HCT116 (cell line): Measurements from ENCODE around the gene SUCLG2. TPM values are rescaled to one million over a fixed set of nuclear protein-coding genes. Genes with fewer than 3 reads are reported as not detected.

Source experiments
- ATAC-seq: fragments of 200-7000 bp; cut with Tn5 transposase; 2 replicates; pipeline ENCODE4 v1.9.1; 2020; ENCODE audit warnings: mild to moderate bottlenecking, moderate library complexity
- BruUV-seq: library from RNA; stranded (reverse); fragments of 400-500 nt; replicated peaks from 2 replicates; lab custom pipeline; 2021; lab: Mats Ljungman, UMichigan
- CTCF ChIA-PET: fragments of 300-600 bp; sonication (Branson Sonifier 250); formaldehyde crosslinking; loops from one replicate; lab custom pipeline; 2021; ENCODE audit warnings: antibody characterized with exemption; lab: Charles Lee
- POLR2A ChIA-PET: fragments of 300-600, 350-600 bp; sonication (Branson Sonifier 250); formaldehyde crosslinking; loops from one replicate; lab custom pipeline; 2021; ENCODE audit warnings: antibody characterized with exemption; lab: Charles Lee
- RAD21 ChIA-PET, 2 experiments: fragments of 300-600 bp; sonication (Branson Sonifier 250); formaldehyde crosslinking; loops; one replicate each; lab custom pipeline; 2023; ENCODE audit warnings: low total read pairs in 2 of 2; ENCODE audit not compliant: uncharacterized antibody in 2 of 2, unreplicated experiment in 2 of 2, low non-redundant PET in 1 of 2; lab: Charles Lee
- DNase-seq: peaks from one replicate; pipeline ENCODE4 v3.0.0-alpha.2; 2010; ENCODE audit warnings: low read depth, low spot score
- H2AFZ ChIP-seq: fragments of 200-600 bp; shearing (Covaris generic), sonication (generic); 2 replicates; pipeline ENCODE4 v1.6.1; 2017; ENCODE audit warnings: low read depth, mixed run types, mixed read lengths, antibody characterized with exemption, low read length; ENCODE audit not compliant: poor library complexity, severe bottlenecking
- H3K27ac ChIP-seq: 2 replicates; pipeline ENCODE4 v1.5.1; 2012; ENCODE audit warnings: low read depth, low read length
- H3K27me3 ChIP-seq: fragments of 200-600 bp; sonication (generic); 2 replicates; pipeline ENCODE4 v1.6.1; 2016; ENCODE audit warnings: mixed run types, low read length, mixed read lengths; ENCODE audit not compliant: insufficient read depth
- H3K36me3 ChIP-seq, 2 experiments: fragments of 200-500 bp in 1 of 2; fragments of 200-600 bp in 1 of 2; sonication (Bioruptor generic) in 1 of 2; sonication (generic) in 1 of 2; 2 replicates each; pipeline versions ENCODE4 v1.5.1 to v1.6.1; 2014 to 2016; ENCODE audit warnings: low read length in 2 of 2, inconsistent platforms in 1 of 2, mixed read lengths in 1 of 2, mixed run types in 1 of 2; ENCODE audit not compliant: insufficient read depth in 2 of 2, control insufficient read depth in 1 of 2
- H3K4me1 ChIP-seq, 2 experiments: fragments of 200-600 bp in 1 of 2; sonication (generic) in 1 of 2; 2 replicates each; pipeline versions ENCODE4 v1.5.1 to v1.6.1; 2012 to 2017; ENCODE audit warnings: low read length in 2 of 2, inconsistent platforms in 1 of 2, mild to moderate bottlenecking in 1 of 2, mixed read lengths in 1 of 2, mixed run types in 1 of 2, moderate library complexity in 1 of 2; ENCODE audit not compliant: insufficient read depth in 2 of 2, control insufficient read depth in 1 of 2
- H3K4me2 ChIP-seq: fragments of 200-600 bp; sonication (generic); 2 replicates; pipeline ENCODE4 v1.6.1; 2017; ENCODE audit warnings: mixed run types, low read length, mixed read lengths
- H3K4me3 ChIP-seq, 2 experiments: fragments of 200-600 bp in 1 of 2; sonication (generic) in 1 of 2; replicated peaks in 1 of 2; 2 replicates each; pipeline ENCODE4 v1.5.1; 2011 to 2016; ENCODE audit warnings: low read length in 2 of 2, control low read depth in 1 of 2, low read depth in 1 of 2, mild to moderate bottlenecking in 1 of 2, mixed read lengths in 1 of 2, mixed run types in 1 of 2
- H3K79me2 ChIP-seq: fragments of 200-600 bp; sonication (generic); 2 replicates; pipeline ENCODE4 v1.6.1; 2017; ENCODE audit warnings: mild to moderate bottlenecking, mixed run types, low read length, moderate library complexity, mixed read lengths; ENCODE audit not compliant: insufficient read depth
- H3K9ac ChIP-seq: fragments of 200-600 bp; sonication (generic); 2 replicates; pipeline ENCODE4 v1.6.1; 2016; ENCODE audit warnings: low read length, mixed read lengths
- H3K9me2 ChIP-seq: fragments of 200-600 bp; sonication (generic), shearing (Covaris generic); 2 replicates; pipeline ENCODE4 v1.6.1; 2017; ENCODE audit warnings: mixed run types, mild to moderate bottlenecking, moderate library complexity; ENCODE audit not compliant: insufficient read depth
- H3K9me3 ChIP-seq, 2 experiments: fragments of 200-500 bp in 1 of 2; fragments of 200-600 bp in 1 of 2; sonication (Bioruptor generic) in 1 of 2; sonication (generic) in 1 of 2; 2 replicates each; pipeline ENCODE4 v1.6.1; 2014 to 2017; ENCODE audit warnings: low read length in 2 of 2, mixed read lengths in 2 of 2, inconsistent platforms in 1 of 2, low read depth in 1 of 2, mild to moderate bottlenecking in 1 of 2, mixed run types in 1 of 2, moderate library complexity in 1 of 2; ENCODE audit not compliant: control insufficient read depth in 1 of 2, insufficient read depth in 1 of 2
- H4K20me1 ChIP-seq: fragments of 200-600 bp; sonication (generic), shearing (Covaris generic); 2 replicates; pipeline ENCODE4 v1.6.1; 2017; ENCODE audit warnings: mixed run types, mild to moderate bottlenecking, moderate library complexity; ENCODE audit not compliant: insufficient read depth
- EGR1 ChIP-seq: IDR thresholded peaks from 2 replicates; pipeline ENCODE4 v1.6.1; 2012; ENCODE audit warnings: low read depth
- ELF1 ChIP-seq: IDR thresholded peaks from 2 replicates; pipeline ENCODE4 v1.6.1; 2012; ENCODE audit warnings: low read depth, borderline replicate concordance
- EZH2 ChIP-seq: fragments of 200-600 bp; sonication (generic); IDR thresholded peaks from 2 replicates; pipeline ENCODE4 v1.6.1; 2017; ENCODE audit warnings: antibody characterized with exemption, mixed run types
- EZH2phosphoT487 ChIP-seq: fragments of 200-600 bp; IDR thresholded peaks from 2 replicates; pipeline ENCODE4 v1.6.1; 2018; ENCODE audit warnings: antibody characterized with exemption, borderline replicate concordance
- FOSL1 ChIP-seq: IDR thresholded peaks from 2 replicates; pipeline ENCODE4 v1.6.1; 2012; ENCODE audit warnings: low read depth
- JUND ChIP-seq: IDR thresholded peaks from 2 replicates; pipeline ENCODE4 v1.6.1; 2012
- POLR2A ChIP-seq: IDR thresholded peaks from 2 replicates; pipeline ENCODE4 v1.7.0; 2011; ENCODE audit warnings: borderline replicate concordance; ENCODE audit not compliant: insufficient read depth, insufficient read length; ENCODE audit errors: extremely low read depth
- POLR2AphosphoS5 ChIP-seq: IDR thresholded peaks from 2 replicates; pipeline ENCODE4 v1.6.1; 2011; ENCODE audit warnings: mild to moderate bottlenecking, low read depth, low read length, moderate library complexity
- RAD21 ChIP-seq: IDR thresholded peaks from 2 replicates; pipeline ENCODE4 v1.6.1; 2012; ENCODE audit warnings: low read depth, mild to moderate bottlenecking
- REST ChIP-seq: IDR thresholded peaks from 2 replicates; pipeline ENCODE4 v1.6.1; 2012; ENCODE audit warnings: low read depth
- SIN3A ChIP-seq: IDR thresholded peaks from 2 replicates; pipeline ENCODE4 v1.6.1; 2012; ENCODE audit warnings: low read depth
- SP1 ChIP-seq: IDR thresholded peaks from 2 replicates; pipeline ENCODE4 v1.6.1; 2012; ENCODE audit warnings: low read depth
- TCF7L2 ChIP-seq: IDR thresholded peaks from 2 replicates; pipeline ENCODE4 v1.7.0; 2011; ENCODE audit warnings: borderline replicate concordance, inconsistent platforms; ENCODE audit not compliant: insufficient read depth, insufficient read length; ENCODE audit errors: extremely low read depth
- ZFX ChIP-seq: fragments of 450-650 bp; IDR thresholded peaks from 2 replicates; pipeline ENCODE4 v1.6.1; 2017
- intact Hi-C: fragments of 100-400 bp; cut with micrococcal nuclease; formaldehyde crosslinking; loops from 2 replicates; pipeline ENCODE4 v1.10.0; 2022
- total RNA-seq: library from RNA; stranded (reverse); gene quantifications from one replicate; pipeline ENCODE4 v1.2.1, GENCODE V29; 2021; ENCODE audit not compliant: unreplicated experiment
- TF ChIP-seq, protein P1 (sequence below): IDR thresholded peaks from 2 replicates; pipeline ENCODE4 v1.6.1; 2012

Gene SUCLG2
- total RNA-seq, 1 experiment from 2014 or later, result 49.2 TPM

GRCh38 chr3:67384016-67384415 lies 270.4 kb downstream of the SUCLG2 start:
- BruUV-seq, result no TSS peak
- no peaks in the 10 kb centered on the region for H3K36me3 ChIP-seq
- no peak for DNase-seq
- no peak overlapping the region for H3K4me2 ChIP-seq
- H3K9ac ChIP-seq, result no peak overlapping the region
- no peaks in the 10 kb centered on the region for H3K79me2 ChIP-seq
- peaks cover 4% of the 10 kb centered on the region; the same call in 1 of the 2 replicates for H4K20me1 ChIP-seq
- no peaks in the 10 kb centered on the region for H3K4me1 ChIP-seq
- no peak overlapping the region for H3K27ac ChIP-seq
- ChIA-PET RAD21 (interaction anchor here in 1 of 2 experiments (0.6 kb wide), 1 partner anchor 386 kb away, joined by 3 read pairs; the partner anchor contains the start of gene KBTBD8), POLR2A (no interaction called here), CTCF (interaction anchor here (0.6 to 1.6 kb wide), 2 partner anchors 11 to 406 kb away, joined by 3 to 4 read pairs; no protein-coding TSS in a partner anchor)
- H2AFZ ChIP-seq, result no peak overlapping the region
- TF ChIP-seq TCF7L2 (no peak), POLR2A (no peak), FOSL1 (no peak), RAD21 (no peak), SIN3A (no peak), EZH2 (no peak), EZH2phosphoT487 (no peak), JUND (no peak)
- TF ChIP-seq, protein P1, sequence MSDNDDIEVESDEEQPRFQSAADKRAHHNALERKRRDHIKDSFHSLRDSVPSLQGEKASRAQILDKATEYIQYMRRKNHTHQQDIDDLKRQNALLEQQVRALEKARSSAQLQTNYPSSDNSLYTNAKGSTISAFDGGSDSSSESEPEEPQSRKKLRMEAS, result no peak
- no peak overlapping the region for H3K4me3 ChIP-seq
- H3K9me3 ChIP-seq, result no peaks in the 10 kb centered on the region
- H3K27me3 ChIP-seq, result no peaks in the 10 kb centered on the region
- intact Hi-C loops, result loop anchor here (1.0 to 10.0 kb wide), 4 partner anchors 406 to 1591 kb away; no protein-coding TSS in a partner anchor
- no peak for ATAC-seq
- no peaks in the 10 kb centered on the region for H3K9me2 ChIP-seq

DNA sequence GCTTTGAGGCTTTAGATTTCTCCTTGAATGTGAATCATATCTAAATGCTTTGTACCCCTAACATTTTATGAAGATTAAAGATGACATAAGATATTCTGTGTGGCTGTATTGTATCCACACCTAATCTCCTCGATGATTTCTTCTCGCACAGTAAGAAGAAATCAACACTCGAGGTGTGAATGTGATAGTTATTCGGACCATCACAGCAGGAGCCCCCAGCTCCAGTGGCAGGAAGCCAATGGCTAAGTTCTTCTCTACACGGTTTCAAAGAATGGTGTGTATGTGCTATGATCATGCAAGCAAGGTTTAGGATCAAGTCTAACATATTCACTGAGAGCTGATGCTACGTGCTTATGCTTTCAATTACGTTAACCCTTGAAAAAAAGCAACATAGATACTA lies 271.0 kb downstream of the SUCLG2 start:
- Histone ChIP-seq H3K4me3 (no peak overlapping the region), H3K9me2 (no peaks in the 10 kb centered on the region)
- intact Hi-C loops, result loop anchor here (10.0 kb wide), 1 partner anchor 1591 kb away; no protein-coding TSS in a partner anchor
- POLR2A ChIA-PET, result no interaction called here
- TF ChIP-seq EGR1 (no peak), ZFX (no peak), FOSL1 (no peak), SP1 (no peak), POLR2A (no peak), EZH2phosphoT487 (no peak), POLR2AphosphoS5 (no peak), REST (no peak), RAD21 (no peak), ELF1 (no peak)
- TF ChIP-seq, all 23 proteins: peak for 0
- Histone ChIP-seq H3K36me3 (no peaks in the 10 kb centered on the region), H3K27ac (no peak overlapping the region), H3K4me2 (no peak overlapping the region), H4K20me1 (peaks cover 4% of the 10 kb centered on the region; the same call in 1 of the 2 replicates), H3K9me3 (no peaks in the 10 kb centered on the region), H3K4me1 (no peaks in the 10 kb centered on the region), H3K27me3 (no peaks in the 10 kb centered on the region), H3K9ac (no peak overlapping the region), H3K79me2 (no peaks in the 10 kb centered on the region), H2AFZ (no peak overlapping the region)
- RAD21 ChIA-PET, result no interaction called here
- ATAC-seq, result no peak
- DNase-seq, result no peak
- CTCF ChIA-PET, result no interaction called here
- BruUV-seq, result no TSS peak
